Measurements from ENCODE around the gene ING2.

DNA sequence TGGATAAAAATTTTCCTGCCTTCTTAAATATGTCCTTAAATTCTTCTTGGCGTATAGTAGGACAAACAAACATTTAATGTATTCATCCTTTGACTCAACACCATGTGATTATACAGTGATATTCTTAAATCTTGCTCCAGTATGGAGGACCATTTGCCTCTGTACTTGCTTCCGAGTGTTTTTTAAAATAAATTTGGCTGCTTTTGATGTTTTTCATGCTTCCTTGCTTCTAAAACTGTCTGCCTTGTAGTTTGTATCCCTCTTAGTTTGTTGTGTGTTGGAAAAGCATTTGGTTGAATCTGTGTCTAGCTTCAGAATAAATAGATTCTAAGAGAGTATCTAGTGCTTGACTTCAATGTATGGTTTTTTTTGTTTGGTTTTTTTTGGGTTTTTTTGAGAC is 12.3 kb downstream of the ING2 start:
- TF ChIP-seq POLR2A (IDR thresholded peaks at IDR 0.05) (no peak), EP300 (IDR thresholded peaks at IDR 0.05) (no peak)
- TF ChIP-seq, protein P1, sequence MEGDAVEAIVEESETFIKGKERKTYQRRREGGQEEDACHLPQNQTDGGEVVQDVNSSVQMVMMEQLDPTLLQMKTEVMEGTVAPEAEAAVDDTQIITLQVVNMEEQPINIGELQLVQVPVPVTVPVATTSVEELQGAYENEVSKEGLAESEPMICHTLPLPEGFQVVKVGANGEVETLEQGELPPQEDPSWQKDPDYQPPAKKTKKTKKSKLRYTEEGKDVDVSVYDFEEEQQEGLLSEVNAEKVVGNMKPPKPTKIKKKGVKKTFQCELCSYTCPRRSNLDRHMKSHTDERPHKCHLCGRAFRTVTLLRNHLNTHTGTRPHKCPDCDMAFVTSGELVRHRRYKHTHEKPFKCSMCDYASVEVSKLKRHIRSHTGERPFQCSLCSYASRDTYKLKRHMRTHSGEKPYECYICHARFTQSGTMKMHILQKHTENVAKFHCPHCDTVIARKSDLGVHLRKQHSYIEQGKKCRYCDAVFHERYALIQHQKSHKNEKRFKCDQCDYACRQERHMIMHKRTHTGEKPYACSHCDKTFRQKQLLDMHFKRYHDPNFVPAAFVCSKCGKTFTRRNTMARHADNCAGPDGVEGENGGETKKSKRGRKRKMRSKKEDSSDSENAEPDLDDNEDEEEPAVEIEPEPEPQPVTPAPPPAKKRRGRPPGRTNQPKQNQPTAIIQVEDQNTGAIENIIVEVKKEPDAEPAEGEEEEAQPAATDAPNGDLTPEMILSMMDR (IDR thresholded peaks at IDR 0.05), result no peak

All from upper lobe of left lung (tissue), 4 donors.